ENCODE data around the gene SUGCT.
A peak's percentile ranks its signal among the peaks of the same experiment; 100 is the strongest.
"Not testable (repeated sequence)": the region's sequence is repeated elsewhere in the genome, so short reads cannot be mapped to it uniquely, and the experiment has no call there.

SUGCT gene

DNA sequence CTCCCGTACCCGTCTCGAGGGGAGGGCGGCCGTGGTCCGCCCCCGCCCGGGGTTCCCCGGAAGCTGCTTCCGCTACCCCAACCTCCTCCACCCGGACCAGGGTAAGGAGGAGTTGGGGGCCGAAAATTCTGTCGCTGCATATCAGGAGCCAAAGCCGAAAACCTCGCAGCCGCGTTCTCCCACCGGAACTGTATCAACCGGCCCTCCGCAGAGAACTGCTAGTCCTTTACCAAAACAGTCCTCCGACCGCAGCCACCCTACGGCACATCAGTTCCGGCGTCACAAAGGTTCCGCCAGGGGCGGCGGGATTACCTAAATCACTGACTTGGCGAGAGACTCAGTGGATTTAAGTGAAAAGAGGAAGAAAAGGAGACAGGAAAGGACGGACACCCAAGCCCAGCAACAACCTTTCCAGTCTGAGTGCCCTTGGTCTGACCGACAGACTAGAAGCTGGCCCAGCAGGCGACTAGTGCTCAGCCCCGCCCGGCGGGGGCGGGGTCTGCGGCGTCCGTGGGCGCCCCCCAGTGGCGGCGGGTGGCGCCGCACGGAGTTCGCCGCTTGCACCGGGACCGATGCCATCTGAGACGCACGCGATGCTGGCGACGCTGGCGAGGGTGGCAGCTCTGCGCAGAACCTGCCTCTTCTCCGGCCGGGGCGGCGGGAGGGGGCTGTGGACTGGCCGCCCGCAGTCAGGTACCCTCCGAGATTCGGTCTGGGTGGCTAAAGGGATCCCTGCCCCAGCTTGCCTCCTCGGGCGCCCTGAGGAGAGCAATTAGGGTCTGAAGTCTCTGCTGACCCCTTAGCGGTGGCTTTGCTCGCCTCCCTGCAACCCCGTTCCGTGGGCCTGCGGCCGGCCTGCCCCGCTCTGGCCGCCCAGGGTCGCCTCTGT lies at the start of gene SUGCT, which contains the start of gene MPLKIP:
TSS of gene SUGCT (plus strand) at position 578 of the 889 bp plus-strand sequence.
TSS of gene MPLKIP (minus strand) at position 195 of the 889 bp plus-strand sequence. CDS start at position 140, 55 bp downstream.
- DNase-seq = peak; percentile 35 to 99 (median 87)

DNA sequence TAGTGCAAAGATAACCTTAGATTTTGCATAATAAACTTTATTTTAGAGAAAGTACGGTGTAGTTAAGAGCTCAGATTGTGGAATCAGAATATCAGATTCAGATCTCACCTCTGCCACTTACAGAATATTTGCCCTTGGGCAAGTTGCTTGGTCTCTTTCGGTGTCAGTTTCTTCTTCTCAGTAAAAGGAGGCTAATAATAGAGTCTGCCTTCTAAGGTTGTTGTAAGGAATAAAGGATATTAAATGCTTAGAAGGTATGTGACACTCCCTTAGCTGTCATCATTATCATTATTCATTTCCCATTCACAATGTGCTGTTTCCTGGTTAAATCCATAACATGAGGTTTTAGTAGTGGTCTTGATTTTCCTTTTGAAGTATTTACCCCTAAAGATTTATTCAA lies 42.6 kb upstream of the SUGCT start:
- DNase-seq = no peak

DNA sequence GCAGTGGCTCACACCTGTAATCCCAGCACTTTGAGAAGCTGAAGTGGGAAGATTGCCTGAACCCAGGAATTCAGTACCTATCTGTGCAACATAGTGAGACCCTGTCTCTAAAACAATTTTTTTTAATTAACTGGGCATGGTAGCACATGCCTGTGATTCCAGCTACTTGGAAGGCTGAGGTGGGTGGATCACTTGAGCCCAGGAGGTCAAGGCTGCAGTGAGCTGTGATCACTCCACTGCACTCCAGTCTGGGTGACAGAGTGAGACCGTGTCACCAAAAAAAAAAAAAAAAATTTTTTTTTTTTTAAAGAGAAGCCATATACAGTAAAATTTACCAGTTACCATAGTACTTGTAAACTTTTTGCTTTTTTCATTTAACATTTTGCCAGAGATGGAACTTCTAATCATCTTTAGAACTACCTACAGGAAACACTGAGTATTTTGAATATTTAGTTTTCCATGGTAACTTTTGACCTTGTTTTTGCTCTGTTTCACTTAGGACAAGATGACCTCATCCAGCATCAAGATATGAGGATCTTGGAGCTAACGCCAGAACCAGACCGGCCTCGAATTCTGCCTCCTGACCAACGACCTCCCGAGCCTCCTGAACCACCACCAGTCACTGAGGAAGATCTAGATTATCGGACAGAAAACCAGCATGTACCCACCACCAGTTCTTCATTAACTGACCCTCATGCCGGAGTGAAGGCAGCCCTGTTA lies 41.0 kb upstream of the SUGCT start:
- no peak for DNase-seq

DNA sequence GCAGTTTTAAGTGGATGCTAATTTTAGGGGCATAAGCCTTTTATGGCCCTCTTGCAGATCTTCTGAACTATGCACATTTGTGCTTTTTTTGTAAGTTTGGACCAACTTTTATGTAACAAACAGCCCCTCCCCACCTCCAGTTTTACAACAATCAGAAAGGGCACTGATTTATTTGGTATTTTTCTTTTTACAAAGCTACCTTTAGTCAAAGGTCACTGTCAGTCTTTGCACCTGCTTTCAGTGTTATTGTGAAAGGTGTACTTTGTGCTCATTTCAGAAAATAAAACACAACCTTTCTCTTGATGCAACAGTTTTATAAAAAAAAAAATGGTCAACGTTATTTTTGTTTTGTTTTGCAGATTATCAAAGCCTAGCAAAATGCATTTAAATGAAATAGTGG lies 39.6 kb upstream of the SUGCT start:
- no peak for DNase-seq

DNA sequence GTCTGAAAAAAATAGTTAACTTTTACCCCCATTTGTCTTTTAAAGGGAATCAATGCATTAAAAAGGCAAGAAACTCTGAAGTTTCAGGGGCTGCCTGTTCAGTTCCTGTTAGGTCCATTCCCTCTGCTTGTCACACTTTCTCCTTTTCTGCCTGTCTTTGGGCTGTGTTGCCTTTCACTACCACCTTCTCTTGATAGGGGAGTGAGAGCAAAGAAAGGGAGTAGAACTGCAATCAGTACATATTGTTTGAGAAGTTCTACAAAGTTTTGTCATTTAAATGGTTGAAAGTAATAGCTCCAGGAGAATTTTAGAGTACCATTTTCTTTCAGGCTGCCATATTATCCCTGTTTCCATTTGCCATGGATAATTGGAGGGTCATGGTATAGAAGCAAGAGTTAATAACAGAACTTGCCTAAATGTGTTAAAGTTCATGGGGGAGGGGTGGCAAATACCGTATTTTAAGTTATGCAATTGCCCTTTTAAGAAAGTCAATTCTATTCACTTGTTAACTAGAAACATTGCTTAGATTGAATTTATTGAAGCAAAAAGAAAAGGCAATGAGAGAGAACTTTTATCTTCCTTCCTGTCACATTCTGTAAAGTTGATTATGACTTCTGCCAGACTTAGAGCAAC lies 39.0 kb upstream of the SUGCT start:
- DNase-seq = no peak

DNA sequence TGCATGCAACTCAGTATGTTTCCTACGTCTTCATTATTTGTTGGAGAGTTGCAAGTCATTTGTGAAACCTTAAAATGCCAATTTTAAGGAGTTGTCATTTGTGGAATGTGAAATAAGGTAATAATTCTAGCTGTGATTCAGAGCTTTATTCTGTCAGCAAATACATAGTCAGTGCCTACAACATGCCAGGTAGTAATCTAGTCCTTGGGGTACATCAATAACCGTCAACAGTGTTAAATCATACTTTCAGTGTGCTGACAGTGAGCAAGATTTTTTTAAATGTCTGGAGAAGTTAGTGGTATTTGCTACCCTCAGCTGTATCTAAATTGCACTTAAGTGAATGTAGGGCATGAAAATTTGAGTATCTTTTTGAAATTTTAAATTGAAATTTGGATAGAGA lies 37.1 kb upstream of the SUGCT start:
- DNase-seq = no peak

DNA sequence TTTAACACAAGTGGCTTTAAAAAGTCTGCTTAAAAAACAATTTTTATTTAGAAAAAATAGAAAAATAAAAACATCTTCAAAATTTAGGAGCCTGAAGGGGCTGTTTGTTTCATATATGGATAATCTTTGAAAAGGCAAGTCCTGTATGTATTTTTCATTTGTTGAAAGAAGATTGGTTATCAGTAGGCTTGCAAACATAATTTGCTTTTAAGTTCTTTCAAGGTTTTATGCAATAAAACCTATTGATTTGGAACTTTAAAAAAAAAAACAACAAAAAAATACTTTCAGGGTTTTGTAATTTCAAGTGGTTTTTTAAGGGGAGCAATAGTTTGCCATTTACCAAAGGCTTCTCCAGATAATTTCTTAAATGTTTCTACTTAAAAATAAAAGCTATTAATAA lies 36.0 kb upstream of the SUGCT start:
- no peak for DNase-seq

DNA sequence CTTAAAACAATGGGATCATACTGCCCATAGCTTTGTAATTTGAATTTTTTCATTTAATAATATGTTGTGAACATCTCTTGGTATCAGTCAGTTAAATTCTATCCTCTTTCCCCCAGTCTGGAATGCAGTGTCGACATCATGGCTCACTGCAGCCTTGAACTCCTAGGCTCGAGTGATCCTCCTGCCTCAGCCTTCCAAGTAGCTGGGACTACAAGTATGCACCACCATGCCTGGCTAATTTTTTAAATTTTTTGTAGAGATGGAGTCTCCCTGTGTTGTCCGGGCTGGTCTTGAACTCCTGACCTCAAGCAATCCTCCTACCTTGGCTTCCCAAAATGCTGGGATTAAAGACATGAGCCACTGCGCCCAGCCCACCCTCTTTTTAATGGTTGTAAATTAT lies 35.0 kb upstream of the SUGCT start:
- DNase-seq = no peak

DNA sequence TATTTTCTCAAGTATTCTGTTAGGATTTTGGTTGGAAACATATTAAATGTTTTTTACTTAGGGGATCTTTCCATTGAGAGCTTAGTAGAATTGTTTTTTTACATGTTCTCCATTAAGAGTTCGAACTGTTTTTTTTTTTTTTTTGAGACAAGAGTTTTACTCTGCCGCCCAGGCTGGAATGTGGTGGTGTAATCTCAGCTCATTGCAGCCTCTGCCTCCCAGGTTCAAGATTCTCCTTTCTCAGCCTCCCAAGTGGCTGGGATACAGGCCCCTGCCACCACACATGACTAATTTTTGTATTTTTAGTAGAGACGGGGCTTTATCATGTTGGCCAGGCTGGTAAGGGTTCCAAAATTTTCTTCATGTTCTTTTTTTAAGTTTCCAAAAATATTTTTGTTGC lies 33.6 kb upstream of the SUGCT start:
- DNase-seq = no peak

DNA sequence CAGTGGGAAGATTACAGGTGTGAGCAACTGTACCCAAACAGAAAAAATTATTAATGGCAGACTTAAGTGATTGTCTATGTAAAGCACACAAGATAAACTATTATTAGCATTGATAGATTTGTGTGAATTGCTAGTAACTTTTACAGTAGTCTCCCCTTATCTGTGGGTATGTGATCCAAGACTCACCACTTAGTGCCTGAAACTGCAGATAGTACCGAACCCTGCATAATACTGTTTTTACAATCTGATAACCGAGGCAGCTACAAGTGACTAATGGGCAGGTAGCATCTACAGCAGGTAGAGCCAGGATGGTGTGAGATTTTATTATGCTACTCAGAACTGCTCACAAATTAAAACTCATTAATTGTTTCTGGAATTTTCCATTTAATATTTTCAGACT lies 31.9 kb upstream of the SUGCT start:
- no peak for DNase-seq

DNA sequence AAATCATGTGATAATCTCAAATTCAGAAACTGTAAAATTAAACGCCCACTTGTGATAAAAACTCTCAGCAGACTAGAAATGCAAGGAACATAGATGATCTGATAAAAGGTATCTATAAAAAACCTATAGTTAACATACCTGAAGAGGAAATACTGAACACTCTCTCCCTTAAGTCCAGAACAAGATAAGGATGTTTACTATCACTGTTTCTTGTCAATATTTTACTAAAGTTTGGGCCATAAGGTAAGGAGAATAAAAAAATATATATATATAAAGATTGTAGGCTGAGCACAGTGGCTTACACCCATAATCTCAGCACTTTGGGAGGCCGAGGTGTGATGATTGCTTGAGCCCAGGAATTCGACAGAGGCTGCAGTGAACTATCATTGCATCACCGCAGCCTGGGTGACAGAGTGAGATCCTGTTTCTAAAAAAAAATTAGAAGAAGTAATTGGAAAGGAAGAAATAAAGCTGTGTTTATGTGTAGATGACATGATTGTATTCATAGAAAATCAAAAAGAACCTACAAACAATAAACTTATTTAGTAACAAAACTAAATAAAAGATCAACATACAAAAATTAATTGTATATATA lies 28.8 kb upstream of the SUGCT start:
- DNase-seq = no peak

DNA sequence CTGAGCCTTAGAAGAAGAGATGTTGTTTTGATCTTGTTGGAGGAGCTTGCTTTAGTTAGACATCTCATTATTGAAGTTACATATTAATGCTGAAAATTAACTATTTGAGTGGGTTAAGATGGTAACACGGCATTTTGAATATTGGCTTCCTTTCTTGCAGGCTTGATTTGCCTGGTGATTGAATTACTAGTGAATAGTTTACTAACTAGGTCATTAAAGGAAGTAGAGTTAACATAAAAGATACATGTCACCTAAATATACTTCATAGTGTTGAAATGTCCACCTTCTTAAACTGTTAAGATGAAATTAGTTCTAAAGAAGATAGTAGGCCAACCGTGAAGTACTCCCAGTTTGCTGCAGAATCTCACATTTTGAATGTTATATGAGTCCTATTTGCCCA lies 18.9 kb upstream of the SUGCT start:
- no peak for DNase-seq

DNA sequence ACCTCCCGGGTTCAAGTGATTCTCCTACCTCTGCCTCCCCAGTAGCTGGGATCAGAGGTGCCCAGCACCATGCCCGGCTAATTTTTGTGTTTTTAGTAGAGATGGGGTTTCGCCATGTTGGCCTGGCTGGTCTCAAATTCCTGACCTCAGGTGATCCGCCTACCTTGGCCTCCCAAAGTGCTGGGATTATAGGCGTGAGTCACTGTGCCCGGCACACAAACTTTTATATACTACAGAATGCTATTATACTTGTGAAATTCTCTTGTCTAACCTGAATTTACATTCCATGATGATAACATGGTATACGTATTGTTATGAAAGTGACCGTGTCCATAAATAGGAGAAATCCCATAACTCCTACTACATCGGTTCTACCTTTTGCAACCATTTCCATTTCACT lies 17.6 kb upstream of the SUGCT start:
- DNase-seq = not testable (repeated sequence)

DNA sequence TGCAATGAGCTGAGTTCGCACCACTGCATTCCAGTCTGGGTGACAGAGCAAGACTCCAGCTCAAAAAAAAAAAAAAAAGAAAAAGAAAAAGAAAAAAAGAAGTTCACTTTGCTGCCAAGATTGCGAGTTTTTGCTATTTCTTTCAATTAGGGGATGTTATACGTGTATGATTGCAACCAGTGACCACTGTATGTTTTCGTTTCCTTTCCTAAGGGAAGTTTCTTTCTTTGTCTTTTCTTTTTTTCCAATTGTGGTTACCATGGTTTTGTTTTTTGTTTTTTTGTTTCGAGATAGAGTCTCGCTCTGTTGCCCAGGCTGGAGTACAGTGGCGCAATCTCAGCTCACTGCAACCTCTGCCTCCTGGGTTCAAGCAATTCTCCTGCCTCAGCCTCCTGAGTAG lies 16.6 kb upstream of the SUGCT start:
- not testable (repeated sequence) for DNase-seq

DNA sequence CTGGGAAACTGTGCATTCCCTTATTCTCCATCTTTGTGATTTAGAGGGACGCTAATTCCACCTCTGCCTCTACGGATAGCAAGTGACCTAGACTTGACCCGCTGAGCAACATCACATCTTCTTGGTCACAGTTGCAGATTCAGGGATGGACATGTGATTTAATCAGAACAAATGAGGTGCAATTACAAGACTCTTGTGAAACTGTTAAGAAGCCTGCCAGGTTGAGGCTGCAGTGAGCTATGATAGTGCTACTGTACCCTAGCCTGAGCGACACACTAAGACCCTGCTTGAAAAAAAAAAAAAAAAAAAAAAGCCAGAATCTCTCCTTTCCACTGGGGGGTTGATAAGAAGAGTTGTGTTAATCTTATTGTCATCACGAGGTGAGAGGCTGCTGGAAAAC lies 14.8 kb upstream of the SUGCT start:
- no peak for DNase-seq

DNA sequence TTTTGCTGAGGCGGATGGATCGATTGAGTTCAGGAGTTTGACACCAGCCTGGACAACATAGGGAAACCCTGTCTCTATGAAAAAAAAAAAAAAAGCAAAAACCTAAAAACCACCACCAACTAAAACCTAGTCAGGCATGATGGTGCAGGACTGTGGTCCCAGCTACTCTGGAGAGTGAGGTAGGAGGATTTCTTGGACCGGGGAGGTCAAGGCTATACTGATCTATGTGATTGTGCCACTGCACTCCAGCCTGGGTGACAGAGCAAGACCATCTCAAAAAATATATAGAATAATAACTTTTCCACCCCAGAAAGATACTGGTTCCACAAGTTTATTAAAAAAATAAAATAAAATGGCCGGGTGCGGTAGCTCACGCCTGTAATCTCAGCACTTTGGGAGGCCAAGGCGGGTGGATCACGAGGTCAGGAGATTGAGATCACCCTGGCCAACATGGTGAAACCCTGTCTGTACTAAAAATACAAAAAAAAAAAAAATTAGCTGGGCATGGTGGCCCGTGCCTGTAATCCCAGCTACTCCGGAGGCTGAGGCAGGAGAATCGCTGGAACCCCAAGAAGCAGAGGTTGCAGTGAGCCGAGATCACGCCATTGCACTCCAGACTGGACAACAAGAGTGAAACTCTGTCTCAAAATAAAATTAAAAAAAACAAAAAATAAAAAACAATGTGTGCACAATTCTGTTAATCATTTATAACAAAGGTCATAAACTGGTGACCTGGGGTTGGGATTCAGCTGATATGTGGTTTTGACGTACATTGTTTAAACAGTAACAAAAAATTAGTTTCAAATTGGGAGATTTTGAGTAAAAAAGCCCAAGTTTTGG lies 12.5 kb upstream of the SUGCT start:
- not testable (repeated sequence) for DNase-seq

DNA sequence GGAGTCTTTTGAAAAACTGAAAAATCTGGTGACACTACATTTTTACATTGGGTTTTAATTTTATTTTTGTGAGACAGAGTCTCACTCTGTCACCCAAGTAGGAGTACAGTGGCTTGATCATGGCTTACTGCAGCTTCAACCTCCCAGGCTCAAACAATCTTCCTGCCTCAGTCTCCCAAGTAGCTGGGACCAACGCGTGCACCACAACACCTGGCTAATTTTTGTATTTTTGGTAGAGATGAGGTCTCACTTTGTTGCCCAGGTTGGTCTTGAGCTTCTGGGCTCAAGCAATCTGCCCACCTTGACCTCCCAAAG lies 11.9 kb upstream of the SUGCT start:
- no peak for DNase-seq

DNA sequence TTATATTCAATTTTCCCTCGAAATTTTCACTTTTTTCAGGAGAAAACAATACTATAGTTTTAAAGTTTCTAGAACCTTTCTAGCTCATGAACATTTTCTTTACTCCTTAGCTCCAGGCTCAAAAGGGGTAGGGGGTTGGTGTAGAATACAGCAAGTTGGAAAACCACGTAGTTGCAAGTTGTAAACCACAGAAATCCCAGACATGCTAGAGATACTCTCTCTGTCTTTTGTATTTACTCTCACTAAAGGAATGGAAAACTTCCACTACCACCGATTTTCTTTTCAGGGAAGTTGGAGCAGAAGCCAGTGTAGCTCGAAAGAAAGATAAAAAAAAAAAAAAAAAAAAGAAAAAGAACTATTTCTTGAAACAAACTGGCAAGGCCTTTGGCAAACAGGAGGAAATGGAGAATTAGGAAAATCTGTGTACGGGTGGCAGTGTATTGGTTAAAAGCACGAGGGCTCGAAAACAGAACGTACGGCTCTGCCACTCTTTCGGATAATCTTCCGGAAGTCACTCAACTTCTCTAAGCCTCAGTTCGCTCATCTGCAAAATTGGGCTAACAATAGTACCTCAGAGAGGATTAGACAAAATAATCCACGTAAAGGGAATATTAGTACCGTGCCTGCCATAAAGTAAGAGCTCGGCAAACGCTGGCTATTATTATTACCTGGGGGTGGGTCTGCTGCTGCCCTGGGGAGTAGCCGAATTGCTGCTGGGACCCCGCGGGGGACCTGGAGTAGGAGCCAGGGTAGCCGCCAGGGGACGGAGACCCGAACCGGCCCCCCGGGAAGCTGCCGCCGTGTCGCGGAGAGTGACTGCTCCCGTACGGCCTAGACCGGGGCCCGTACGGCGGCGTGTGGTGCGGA lies 1.0 kb upstream of the SUGCT start:
- DNase-seq = peak in 2 of 56 donors; percentile 8 to 65

DNA sequence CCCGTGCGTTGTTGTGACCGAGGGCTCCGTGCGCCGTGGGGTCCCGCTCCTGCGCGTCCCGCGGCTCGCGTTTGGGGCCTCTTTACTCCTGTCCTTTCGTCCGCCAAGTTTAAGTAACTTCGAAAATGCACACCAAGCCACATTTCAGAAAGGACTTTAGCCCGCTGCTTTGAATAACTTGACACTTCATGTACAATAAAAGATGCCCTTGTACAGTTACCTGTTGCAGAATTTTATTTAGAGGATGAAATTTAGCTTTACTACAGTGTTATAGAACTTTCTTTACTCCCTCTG lies 459 bp downstream of the SUGCT start:
- peak in 2 of 56 donors; percentile 36 to 54 for DNase-seq

DNA sequence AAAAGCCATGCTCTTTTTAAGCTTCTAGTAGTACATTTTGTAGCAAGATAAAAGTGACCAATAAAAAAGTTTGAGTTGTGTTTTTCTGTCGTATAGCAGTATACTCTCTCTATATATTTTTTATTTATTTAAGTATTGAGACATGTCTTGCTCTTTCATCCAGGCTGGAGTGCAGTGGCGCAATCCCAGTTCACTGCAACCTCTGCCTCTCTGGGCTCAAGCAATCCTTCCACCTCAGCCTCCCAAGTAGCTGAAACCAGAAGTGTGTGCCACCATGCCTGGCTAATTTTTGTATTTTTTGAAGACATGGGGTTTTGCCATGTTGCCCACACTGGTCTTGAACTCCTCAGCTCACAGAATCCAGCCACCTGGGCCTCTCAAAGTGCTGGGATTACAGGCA lies 2.8 kb downstream of the SUGCT start:
- DNase-seq = no peak
